Fibroblast of villous mesenchyme (primary cell): ENCODE measurements around the gene MAGI2. TPM values are rescaled to one million over a fixed set of nuclear protein-coding genes. Genes with fewer than 3 reads are reported as not detected.
A peak's percentile ranks its signal among the peaks of the same experiment; 100 is the strongest.

ENCODE experiments used
- DNase-seq: peaks from one replicate; pipeline ENCODE4 v3.0.0-alpha.2; 2010; ENCODE audit warnings: low read depth
- H3K4me3 ChIP-seq: 2 replicates; pipeline ENCODE4 v1.5.1; 2011; ENCODE audit warnings: low read depth, mild to moderate bottlenecking, low read length
- total RNA-seq: library from RNA; depleted of rRNA; stranded (reverse); fragments of >200 nt; gene quantifications from 2 replicates; pipeline ENCODE4 v1.2.3, GENCODE V29; 2012
- TF ChIP-seq, protein P1 (sequence below): IDR thresholded peaks from 2 replicates; pipeline ENCODE4 v1.5.1; 2012; ENCODE audit warnings: low read depth, mild to moderate bottlenecking, low read length; ENCODE audit not compliant: insufficient read depth

MAGI2 gene
- total RNA-seq, 1 donor: 24.6 TPM

DNA sequence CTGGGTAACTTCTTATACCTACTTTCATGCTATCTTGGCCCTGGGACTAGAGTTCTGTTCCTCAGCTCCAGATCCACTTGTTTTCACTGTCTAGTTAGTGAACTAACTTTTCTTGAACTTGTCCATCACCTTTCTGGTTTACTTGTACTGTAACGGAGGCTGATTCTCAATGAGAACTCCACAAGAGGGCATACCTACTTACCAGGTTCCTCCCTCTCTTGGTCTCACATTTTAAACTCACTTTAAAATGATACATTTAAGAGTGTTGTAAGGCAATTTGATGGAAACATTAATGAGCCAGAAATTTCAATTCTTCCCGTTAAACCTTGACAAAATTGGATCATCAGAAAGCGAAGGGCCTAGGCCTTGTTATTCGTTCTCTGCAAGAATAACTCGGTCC is 111.6 kb downstream of the MAGI2 start:
- TF ChIP-seq, protein P1, sequence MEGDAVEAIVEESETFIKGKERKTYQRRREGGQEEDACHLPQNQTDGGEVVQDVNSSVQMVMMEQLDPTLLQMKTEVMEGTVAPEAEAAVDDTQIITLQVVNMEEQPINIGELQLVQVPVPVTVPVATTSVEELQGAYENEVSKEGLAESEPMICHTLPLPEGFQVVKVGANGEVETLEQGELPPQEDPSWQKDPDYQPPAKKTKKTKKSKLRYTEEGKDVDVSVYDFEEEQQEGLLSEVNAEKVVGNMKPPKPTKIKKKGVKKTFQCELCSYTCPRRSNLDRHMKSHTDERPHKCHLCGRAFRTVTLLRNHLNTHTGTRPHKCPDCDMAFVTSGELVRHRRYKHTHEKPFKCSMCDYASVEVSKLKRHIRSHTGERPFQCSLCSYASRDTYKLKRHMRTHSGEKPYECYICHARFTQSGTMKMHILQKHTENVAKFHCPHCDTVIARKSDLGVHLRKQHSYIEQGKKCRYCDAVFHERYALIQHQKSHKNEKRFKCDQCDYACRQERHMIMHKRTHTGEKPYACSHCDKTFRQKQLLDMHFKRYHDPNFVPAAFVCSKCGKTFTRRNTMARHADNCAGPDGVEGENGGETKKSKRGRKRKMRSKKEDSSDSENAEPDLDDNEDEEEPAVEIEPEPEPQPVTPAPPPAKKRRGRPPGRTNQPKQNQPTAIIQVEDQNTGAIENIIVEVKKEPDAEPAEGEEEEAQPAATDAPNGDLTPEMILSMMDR: peak; percentile 19
- no peak for DNase-seq
- H3K4me3 ChIP-seq: no peak overlapping the region

DNA sequence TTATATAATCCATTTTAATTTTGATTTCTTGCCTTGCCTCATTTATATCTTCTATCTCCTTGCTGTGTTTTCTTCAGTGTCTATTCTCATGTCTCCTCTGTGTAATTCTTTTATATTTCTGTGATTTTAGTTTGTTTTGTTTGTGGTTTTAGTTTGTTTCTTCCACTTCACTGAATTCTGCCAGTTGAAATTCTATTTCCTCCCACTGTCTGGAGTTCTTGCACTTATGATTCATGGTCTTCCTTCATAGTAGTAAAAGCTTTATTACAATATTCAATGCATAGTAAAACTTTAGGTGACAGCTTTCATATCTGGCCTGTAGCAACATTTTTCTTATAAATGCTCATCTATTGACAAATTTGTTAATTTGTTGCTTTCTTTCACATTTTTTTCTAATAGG is 113.3 kb downstream of the MAGI2 start:
- TF ChIP-seq, protein P1: no peak
- no peak for DNase-seq
- no peak overlapping the region for H3K4me3 ChIP-seq

DNA sequence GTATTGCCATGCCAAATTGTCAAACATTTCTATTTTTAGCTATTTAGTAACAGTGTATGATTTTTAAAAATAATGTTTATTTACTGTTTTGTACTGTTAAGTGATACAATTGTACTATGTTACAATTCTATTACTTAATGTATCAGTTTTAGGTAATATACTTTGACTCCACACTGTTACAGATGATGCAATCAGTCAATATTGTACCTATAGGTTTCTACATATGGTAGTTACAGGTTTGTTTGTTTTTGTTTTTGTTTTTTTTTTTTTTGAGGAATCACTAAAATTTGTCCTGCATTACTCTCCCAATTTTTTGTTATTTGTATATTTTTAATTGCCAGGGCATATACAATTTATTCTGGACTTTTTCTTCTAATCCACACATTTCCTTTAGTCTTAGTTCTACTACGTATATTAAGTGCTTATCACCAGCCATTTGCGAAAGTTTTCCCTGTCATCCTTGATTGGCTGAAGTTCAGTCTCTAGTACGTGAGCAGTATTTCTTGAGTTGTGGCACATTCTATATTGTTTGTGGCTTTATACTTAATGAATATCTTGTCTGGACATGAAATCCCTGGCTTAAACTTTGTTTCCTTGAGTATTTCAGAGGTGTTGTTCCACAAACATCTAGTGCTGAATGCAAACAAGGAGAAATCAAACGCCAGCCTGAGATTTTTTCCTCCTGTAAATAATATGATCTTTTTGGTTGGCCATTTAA is 114.1 kb downstream of the MAGI2 start:
- no peak overlapping the region for H3K4me3 ChIP-seq
- TF ChIP-seq, protein P1: no peak
- DNase-seq: no peak

DNA sequence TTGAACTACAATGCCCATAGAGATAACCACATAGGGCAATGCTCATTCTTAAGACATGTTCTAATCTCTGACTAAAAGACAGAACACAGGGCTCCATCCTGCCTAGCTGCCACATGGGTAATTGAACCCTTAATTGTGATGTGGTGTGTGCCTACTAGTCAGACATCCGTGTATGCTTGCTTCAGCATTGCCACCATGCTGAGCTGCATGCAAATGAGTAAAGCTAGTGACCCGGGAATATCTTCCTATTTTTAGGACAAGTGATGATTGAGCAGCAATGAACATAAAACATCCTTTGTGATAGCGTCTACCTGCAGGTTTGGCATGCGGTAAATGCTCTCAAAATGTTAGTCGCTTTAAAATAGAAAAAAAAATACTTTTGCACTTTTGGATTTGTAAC is 115.8 kb downstream of the MAGI2 start:
- no peak overlapping the region for H3K4me3 ChIP-seq
- TF ChIP-seq, protein P1: no peak
- no peak for DNase-seq

DNA sequence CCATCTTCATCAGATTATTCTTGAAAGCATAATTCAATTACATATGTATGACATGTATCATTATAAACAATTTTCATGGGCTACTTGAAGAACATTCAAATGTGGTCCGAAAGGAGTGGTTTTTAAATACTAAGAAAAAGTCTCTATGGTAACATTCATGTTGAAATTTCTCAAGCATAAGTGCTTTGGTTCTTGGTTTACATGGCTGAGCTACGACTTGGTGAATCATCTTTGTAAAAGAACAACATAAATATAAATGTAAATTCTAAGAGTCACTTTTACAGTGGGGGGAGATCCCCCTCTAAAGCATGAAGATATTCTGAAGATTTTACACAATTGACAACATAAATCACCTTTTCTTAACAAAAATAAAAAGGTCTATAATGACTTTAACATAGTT is 118.6 kb downstream of the MAGI2 start:
- peak; percentile 58 for DNase-seq
- TF ChIP-seq, protein P1: no peak
- H3K4me3 ChIP-seq: no peak overlapping the region

DNA sequence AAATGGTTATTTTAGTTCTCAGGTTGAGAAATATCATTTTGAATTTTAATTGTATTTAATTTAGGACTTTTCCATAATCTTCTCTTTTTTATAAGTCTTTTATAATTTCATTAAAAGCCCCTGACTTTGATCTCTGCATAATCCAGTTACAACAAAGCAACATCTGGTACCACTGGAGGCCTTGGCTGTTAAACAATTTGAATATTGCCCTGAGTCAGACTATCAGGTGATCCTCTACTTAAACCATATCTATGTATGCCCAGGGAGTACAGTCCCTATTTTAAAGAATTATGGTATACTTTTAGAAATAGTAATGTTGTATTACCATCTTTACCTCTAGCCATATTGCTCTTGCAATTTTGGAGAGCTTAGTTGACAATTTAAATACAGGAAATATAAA is 119.1 kb downstream of the MAGI2 start:
- TF ChIP-seq, protein P1: no peak
- H3K4me3 ChIP-seq: no peak overlapping the region
- no peak for DNase-seq

DNA sequence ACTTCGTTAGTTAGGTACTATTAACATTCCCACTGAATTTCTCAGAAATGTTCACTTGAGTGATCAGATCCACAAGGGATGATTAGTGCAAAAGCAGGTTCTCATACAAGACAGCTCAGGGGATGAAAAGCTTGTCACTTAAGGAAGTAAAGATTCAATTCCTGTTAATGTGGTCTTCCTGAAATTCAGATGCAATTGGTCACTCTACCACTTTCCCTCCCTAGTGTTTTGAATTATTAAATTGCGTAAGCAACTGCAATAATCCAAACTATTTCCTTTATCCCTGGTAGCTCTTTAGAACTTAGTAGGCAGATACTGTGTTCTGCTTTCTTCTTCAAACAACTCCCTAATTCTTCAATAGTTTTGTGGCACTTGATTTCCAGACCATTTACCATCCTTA is 121.4 kb downstream of the MAGI2 start:
- peak; percentile 9 for DNase-seq

More for the DNA sequence above, 121.4 kb downstream of the MAGI2 start:
- TF ChIP-seq, protein P1: no peak
- H3K4me3 ChIP-seq: no peak overlapping the region
